ENCODE measurements around the gene ASAP3.

The ASAP3 gene

GRCh38 chr1:23483321-23484252 is at the start of gene ASAP3:
TSS of gene ASAP3 (minus strand) at chr1:23484179. CDS start at chr1:23484133, 46 bp downstream.
- no peak for DNase-seq

- no peak for DNase-seq
These were observed 49.5 kb upstream of the ASAP3 start for GRCh38 chr1:23533246-23534023.

GRCh38 chr1:23531562-23532094 is 47.6 kb upstream of the ASAP3 start:
- DNase-seq, result no peak

GRCh38 chr1:23530747-23531561 is 47.0 kb upstream of the ASAP3 start, which contains the start of gene E2F2:
TSS of gene E2F2 (minus strand) at chr1:23531233. CDS start at chr1:23530793, 440 bp downstream.
- peak; percentile 93 for DNase-seq

GRCh38 chr1:23530087-23530746 is 46.2 kb upstream of the ASAP3 start:
- peak; percentile 69 for DNase-seq

GRCh38 chr1:23529146-23530086 is 45.4 kb upstream of the ASAP3 start:
- DNase-seq, result no peak

- peak; percentile 92 for DNase-seq
These were observed 44.4 kb upstream of the ASAP3 start for GRCh38 chr1:23528250-23528978.

GRCh38 chr1:23527900-23528249 is 43.9 kb upstream of the ASAP3 start:
- DNase-seq, result no peak

- DNase-seq, result no peak
These were observed 43.4 kb upstream of the ASAP3 start for GRCh38 chr1:23527366-23527765.

- DNase-seq, result no peak
These were observed 42.5 kb upstream of the ASAP3 start for GRCh38 chr1:23526329-23527041.

GRCh38 chr1:23525558-23526250 is 41.7 kb upstream of the ASAP3 start:
- no peak for DNase-seq

- DNase-seq, result peak; percentile 77
These were observed 40.9 kb upstream of the ASAP3 start for GRCh38 chr1:23524716-23525401.

- DNase-seq, result no peak
These were observed 40.2 kb upstream of the ASAP3 start for GRCh38 chr1:23524163-23524562.

GRCh38 chr1:23522244-23522982 is 38.4 kb upstream of the ASAP3 start:
- DNase-seq, result no peak

- DNase-seq, result no peak
These were observed 37.6 kb upstream of the ASAP3 start for GRCh38 chr1:23521588-23521987.

- no peak for DNase-seq
These were observed 33.6 kb upstream of the ASAP3 start for GRCh38 chr1:23517581-23517980.

GRCh38 chr1:23515905-23516304 is 31.9 kb upstream of the ASAP3 start:
- DNase-seq, result no peak

Measured in activated effector memory CD4-positive, alpha-beta T cell treated with anti-CD3 and anti-CD28 coated beads, Interleukin-2, amount 50 U/mL, for 16 hours (primary cell).